Left lobe of liver (tissue), 2 donors: ENCODE results near the gene PLSCR5. TPM values are rescaled to one million over a fixed set of nuclear protein-coding genes. Genes with fewer than 3 reads are reported as not detected.

Source experiments
- ATAC-seq: fragments of 200-7000 bp; cut with Tn5 transposase; one replicate; pipeline ENCODE4 v1.9.1; 2020; ENCODE audit warnings: mild to moderate bottlenecking, moderate library complexity
- DNase-seq: peaks from one replicate; pipeline ENCODE4 v3.0.0-alpha.2; 2020; ENCODE audit warnings: low spot score
- total RNA-seq: library from RNA; stranded (reverse); gene quantifications from one replicate; pipeline ENCODE4 v1.2.1, GENCODE V29; 2021
- donor health status: DM: no; HTN: no; CAD: no; lungs with moderate emphysema.
- donor health status: DM: no; HTN: yes; CAD: no.

The PLSCR5 gene
- not detected for total RNA-seq

GRCh38 chr3:146605106-146605505 lies at the start of gene PLSCR5:
Gene PLSCR5, minus strand, starts transcription at chr3:146605346. Its CDS starts 134 bp downstream, at chr3:146605212.
- DNase-seq, result no peak
- no peak for ATAC-seq

DNA sequence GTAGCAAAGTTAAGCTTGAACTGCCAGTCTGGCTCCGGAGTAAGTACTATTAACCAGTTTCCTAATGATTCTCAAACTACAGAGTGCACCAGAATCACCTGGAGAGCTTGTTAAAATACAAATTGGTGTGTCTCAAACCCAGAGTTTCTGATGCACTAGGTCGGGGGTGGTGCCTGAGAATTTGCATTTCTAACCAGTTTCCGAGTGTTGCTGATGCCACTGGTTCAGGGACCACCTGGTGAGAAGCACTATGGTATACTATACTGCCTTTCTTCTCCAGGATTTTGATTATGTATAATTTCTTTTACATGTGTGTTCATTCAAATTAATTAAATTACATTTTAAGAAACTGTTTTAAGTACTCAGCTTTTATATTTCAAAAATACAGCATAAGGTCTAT lies 48.8 kb upstream of the PLSCR5 start:
- no peak for DNase-seq
- no peak for ATAC-seq

- peak; percentile 40 for ATAC-seq
- DNase-seq, result no peak
These were observed 45.7 kb upstream of the PLSCR5 start for GRCh38 chr3:146650691-146651442.

GRCh38 chr3:146646261-146646660 lies 41.1 kb upstream of the PLSCR5 start:
- ATAC-seq, result no peak
- no peak for DNase-seq

DNA sequence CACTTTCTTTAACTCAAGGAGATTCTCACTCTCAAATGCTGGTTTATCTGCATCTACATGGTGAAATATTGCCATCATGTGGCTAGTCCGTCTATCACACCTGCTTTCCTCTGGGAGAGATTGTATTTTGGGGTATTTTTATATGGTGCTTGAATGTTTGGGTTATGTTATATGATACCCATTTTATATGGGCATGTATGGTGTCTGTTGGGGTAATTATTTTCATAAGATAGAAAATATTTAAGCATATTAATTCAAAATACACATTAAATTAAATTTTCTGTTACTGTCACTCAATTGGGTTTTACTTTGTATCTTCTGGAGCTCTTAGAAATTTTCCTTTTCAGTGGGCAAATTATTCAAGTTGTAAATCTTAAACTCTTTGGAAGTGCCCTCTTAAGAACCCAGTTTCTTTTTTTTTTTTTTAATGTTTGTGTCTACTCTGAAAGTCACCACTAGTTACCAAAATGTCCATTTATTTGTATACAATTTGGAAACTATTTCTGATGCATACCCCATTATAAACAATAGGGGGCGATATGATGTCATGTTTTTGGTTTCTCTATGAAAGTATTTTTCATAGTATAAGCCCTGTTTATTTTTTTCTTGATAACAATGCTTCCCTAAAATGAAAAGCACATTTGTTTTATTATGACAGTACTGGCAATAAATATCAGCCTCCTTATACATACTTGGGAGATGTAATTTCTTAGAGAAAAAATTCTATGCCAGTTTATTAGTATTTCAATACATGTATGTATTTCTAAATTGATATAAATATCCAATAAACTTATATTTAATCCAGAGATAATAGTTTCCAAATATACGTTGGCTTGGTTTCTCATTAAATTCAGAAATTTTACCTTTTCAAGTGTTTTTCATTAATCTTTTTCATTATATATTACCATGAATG lies 36.1 kb upstream of the PLSCR5 start:
- peak; percentile 89 for ATAC-seq
- no peak for DNase-seq

GRCh38 chr3:146640361-146640760 lies 35.2 kb upstream of the PLSCR5 start:
- DNase-seq, result no peak
- no peak for ATAC-seq

GRCh38 chr3:146638718-146639117 lies 33.6 kb upstream of the PLSCR5 start:
- ATAC-seq (no peak), DNase-seq (no peak)

DNA sequence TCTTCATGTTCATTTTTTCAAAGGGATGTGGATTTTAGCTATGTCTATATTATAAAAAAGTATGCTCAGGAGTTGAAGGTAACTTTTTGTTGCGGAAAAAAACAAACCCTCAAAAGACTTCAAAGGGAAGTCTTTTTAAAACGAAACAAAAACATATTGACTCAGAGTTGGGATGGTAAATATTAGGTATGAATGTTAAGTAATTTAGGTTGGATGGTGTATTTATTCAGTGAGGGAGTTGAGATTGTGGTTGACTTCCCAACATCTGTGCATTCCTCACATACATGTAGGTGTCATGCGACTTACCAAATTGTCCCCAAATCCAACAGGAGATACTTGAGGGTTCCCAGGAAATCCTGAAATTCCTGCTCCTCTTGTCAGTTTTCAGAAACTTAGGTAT lies 32.7 kb upstream of the PLSCR5 start:
- ATAC-seq (no peak), DNase-seq (no peak)

GRCh38 chr3:146636881-146637280 lies 31.7 kb upstream of the PLSCR5 start:
- DNase-seq, result no peak
- ATAC-seq, result no peak

GRCh38 chr3:146634346-146634745 lies 29.2 kb upstream of the PLSCR5 start:
- DNase-seq (no peak), ATAC-seq (no peak)

GRCh38 chr3:146628671-146629070 lies 23.5 kb upstream of the PLSCR5 start:
- ATAC-seq (no peak), DNase-seq (no peak)

GRCh38 chr3:146626403-146627122 lies 21.4 kb upstream of the PLSCR5 start:
- ATAC-seq (no peak), DNase-seq (no peak)

- ATAC-seq (peak; percentile 90), DNase-seq (no peak)
These were observed 20.1 kb upstream of the PLSCR5 start for GRCh38 chr3:146625186-146625775.

DNA sequence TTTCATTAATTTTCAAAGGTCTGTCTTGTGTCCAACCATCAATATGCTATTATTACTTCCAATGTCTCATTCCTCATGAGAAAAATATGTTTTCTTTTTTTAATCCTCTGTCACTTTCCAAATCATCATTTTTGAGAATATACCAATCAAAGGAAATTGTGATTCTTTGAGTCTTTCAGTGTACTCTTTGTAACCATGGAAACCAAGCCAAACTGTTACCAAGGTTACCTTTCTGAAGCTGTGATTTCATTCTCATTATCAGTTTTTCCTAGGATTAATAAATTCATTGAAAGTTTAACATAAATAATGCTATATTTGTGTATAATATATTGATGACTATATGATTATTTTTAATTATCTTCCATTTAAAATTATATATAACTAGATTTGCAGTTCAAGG lies 16.6 kb upstream of the PLSCR5 start:
- no peak for ATAC-seq
- DNase-seq, result no peak

GRCh38 chr3:146612015-146612414 lies 6.9 kb upstream of the PLSCR5 start:
- no peak for ATAC-seq
- no peak for DNase-seq

GRCh38 chr3:146611096-146611495 lies 6.0 kb upstream of the PLSCR5 start:
- no peak for DNase-seq
- no peak for ATAC-seq

- no peak for ATAC-seq
- DNase-seq, result no peak
These were observed 6.6 kb downstream of the PLSCR5 start for GRCh38 chr3:146598535-146598934.

DNA sequence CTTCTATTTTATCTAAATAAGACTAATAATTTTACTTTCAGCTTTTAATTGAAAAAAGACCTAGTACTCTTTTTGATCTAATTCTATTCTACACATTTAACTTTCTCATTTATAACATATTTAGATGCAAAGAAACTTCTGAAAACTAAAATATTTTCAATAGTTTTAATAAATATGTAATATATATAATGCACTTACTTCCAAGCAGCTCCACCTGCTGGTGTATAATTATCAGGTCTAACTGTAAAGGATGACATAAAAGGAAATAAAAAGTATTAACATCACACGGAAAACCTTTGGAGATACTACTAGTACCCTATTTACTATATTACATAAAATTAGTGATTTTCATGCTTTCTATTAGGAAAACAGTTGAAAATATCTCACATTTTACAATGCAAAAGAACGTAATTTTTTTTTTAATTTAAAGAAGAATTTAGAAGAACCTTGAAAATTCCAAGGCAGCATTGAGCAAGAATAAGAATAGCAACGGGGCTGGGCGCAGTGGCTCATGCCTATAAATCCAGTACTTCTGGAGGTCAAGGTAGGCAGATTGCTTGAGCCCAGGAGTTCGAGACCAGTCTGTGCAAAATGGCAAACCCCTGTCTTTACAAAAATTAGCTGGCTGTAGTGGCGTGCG lies 10.2 kb downstream of the PLSCR5 start:
- no peak for DNase-seq
- ATAC-seq, result no peak

GRCh38 chr3:146593776-146594175 lies 11.4 kb downstream of the PLSCR5 start:
- no peak for DNase-seq
- ATAC-seq, result no peak

GRCh38 chr3:146590521-146590920 lies 14.6 kb downstream of the PLSCR5 start:
- DNase-seq (no peak), ATAC-seq (no peak)
